DMS153 treated with DMSO at 0.1 percent for 48 hours (cell line): ENCODE measurements around the gene ZNF253.
"Not testable (repeated sequence)": the region's sequence is repeated elsewhere in the genome, so short reads cannot be mapped to it uniquely, and the experiment has no call there.

ENCODE experiments used
- DNase-seq: peaks from one replicate; lab custom pipeline; 2025; ENCODE audit not compliant: unreplicated experiment; lab: John Stamatoyannopoulos, UW

Gene ZNF253

GRCh38 chr19:19865750-19866610 lies at the start of gene ZNF253:
TSS of gene ZNF253 (plus strand) at chr19:19865882. CDS start at chr19:19865997, 115 bp downstream.
- DNase-seq = peak; percentile 71

- DNase-seq = no peak
Measured at GRCh38 chr19:19816679-19817078, 49.0 kb upstream of the ZNF253 start.

- no peak for DNase-seq
Measured at GRCh38 chr19:19817357-19817756, 48.3 kb upstream of the ZNF253 start.

- DNase-seq = no peak
Measured at GRCh38 chr19:19820774-19821320, 44.8 kb upstream of the ZNF253 start.

- DNase-seq = peak; percentile 81
Measured at GRCh38 chr19:19821366-19821951, 44.2 kb upstream of the ZNF253 start, which contains the start of gene ZNF506. TSS of gene ZNF506 (minus strand) at chr19:19821750. CDS start at chr19:19821603, 147 bp downstream.

- not testable (repeated sequence) for DNase-seq
Measured at GRCh38 chr19:19821976-19822375, 43.7 kb upstream of the ZNF253 start.

- no peak for DNase-seq
Measured at GRCh38 chr19:19823916-19824315, 41.8 kb upstream of the ZNF253 start.

- DNase-seq = no peak
Measured at GRCh38 chr19:19826875-19827274, 38.8 kb upstream of the ZNF253 start.

GRCh38 chr19:19835560-19836038 lies 30.1 kb upstream of the ZNF253 start:
- DNase-seq = no peak

GRCh38 chr19:19847781-19848180 lies 17.9 kb upstream of the ZNF253 start:
- DNase-seq = no peak

- no peak for DNase-seq
Measured at GRCh38 chr19:19849056-19849455, 16.6 kb upstream of the ZNF253 start.

GRCh38 chr19:19851740-19852139 lies 13.9 kb upstream of the ZNF253 start:
- DNase-seq = not testable (repeated sequence)

GRCh38 chr19:19858751-19859150 lies 6.9 kb upstream of the ZNF253 start:
- DNase-seq = no peak

- no peak for DNase-seq
Measured at GRCh38 chr19:19860756-19861390, 4.8 kb upstream of the ZNF253 start.

GRCh38 chr19:19866611-19867248 lies 1.0 kb downstream of the ZNF253 start:
- DNase-seq = no peak

GRCh38 chr19:19870086-19870485 lies 4.4 kb downstream of the ZNF253 start:
- DNase-seq = not testable (repeated sequence)

- DNase-seq = no peak
Measured at GRCh38 chr19:19871932-19872331, 6.2 kb downstream of the ZNF253 start.

- no peak for DNase-seq
Measured at GRCh38 chr19:19873381-19873780, 7.7 kb downstream of the ZNF253 start.

GRCh38 chr19:19877724-19878123 lies 12.0 kb downstream of the ZNF253 start:
- DNase-seq = no peak

GRCh38 chr19:19884583-19884982 lies 18.9 kb downstream of the ZNF253 start:
- DNase-seq = no peak
